ENCODE data around the gene MSI2.

The MSI2 gene

DNA sequence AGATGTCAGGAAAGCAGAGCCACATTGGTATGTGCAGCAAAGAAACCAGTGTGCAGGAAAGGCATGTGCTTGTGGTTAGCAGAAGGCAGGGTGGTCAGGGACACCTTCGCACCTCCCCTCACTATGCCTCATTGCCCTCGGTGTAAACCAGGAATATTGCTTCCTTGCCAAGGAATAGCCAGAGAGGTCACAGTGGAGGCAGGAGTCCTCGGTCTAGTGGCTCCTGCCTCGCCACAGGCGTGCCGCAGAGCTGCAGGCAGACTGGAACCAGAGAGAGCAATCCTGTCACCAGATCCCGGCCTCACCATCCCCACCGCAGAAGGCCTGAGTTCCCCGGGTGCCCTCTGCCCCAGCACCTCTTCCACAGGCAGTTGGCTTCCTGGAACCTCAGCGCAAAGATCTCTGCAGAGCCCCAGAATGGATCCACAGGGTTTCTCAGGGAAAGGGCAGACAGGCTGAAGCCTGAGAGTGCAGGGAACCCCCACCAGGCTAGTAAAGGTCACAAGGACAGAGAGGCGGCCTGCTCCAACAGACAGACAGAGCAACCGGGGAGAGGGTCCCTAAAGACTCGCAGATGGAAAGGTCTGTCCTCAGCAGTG, 467.2 kb downstream of the MSI2 start:
- no peak for TF ChIP-seq EZH2phosphoT487 (IDR thresholded peaks at IDR 0.05; ENCODE audit: borderline replicate concordance)
- TF ChIP-seq, protein P1, sequence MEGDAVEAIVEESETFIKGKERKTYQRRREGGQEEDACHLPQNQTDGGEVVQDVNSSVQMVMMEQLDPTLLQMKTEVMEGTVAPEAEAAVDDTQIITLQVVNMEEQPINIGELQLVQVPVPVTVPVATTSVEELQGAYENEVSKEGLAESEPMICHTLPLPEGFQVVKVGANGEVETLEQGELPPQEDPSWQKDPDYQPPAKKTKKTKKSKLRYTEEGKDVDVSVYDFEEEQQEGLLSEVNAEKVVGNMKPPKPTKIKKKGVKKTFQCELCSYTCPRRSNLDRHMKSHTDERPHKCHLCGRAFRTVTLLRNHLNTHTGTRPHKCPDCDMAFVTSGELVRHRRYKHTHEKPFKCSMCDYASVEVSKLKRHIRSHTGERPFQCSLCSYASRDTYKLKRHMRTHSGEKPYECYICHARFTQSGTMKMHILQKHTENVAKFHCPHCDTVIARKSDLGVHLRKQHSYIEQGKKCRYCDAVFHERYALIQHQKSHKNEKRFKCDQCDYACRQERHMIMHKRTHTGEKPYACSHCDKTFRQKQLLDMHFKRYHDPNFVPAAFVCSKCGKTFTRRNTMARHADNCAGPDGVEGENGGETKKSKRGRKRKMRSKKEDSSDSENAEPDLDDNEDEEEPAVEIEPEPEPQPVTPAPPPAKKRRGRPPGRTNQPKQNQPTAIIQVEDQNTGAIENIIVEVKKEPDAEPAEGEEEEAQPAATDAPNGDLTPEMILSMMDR (conservative IDR thresholded peaks at IDR 0.05; ENCODE audit: low read length), result no peak
- H3K9ac ChIP-seq (ENCODE audit: low read depth, low read length, poor library complexity, severe bottlenecking), result no peak overlapping the region
- no peaks in the 10 kb centered on the region for H4K20me1 ChIP-seq (ENCODE audit: insufficient read depth, low read length, poor library complexity, severe bottlenecking)
- H3F3A ChIP-seq (ENCODE audit: low read depth), result no peaks in the 10 kb centered on the region
- no peaks in the 10 kb centered on the region for H3K27me3 ChIP-seq (ENCODE audit: insufficient read depth, low read length, poor library complexity, severe bottlenecking)
- no peaks in the 10 kb centered on the region for H3K36me3 ChIP-seq (ENCODE audit: insufficient read depth, low read length)
- H3K9me3 ChIP-seq (ENCODE audit: insufficient read depth, low read depth, low read length), result no peaks in the 10 kb centered on the region
- no peaks in the 10 kb centered on the region for H3K79me2 ChIP-seq (ENCODE audit: insufficient read depth, low read length)
- H3K4me1 ChIP-seq (ENCODE audit: insufficient read depth, low read length, poor library complexity, severe bottlenecking), result peaks cover 4% of the 10 kb centered on the region
- H3K4me3 ChIP-seq (ENCODE audit: low read length, poor library complexity, severe bottlenecking), result no peak overlapping the region
- no peaks in the 10 kb centered on the region for H3K9me2 ChIP-seq (replicated peaks; ENCODE audit: low read depth, low read length)
- H2AFZ ChIP-seq (ENCODE audit: low read length), result no peak overlapping the region
- no peak overlapping the region for H3K4me2 ChIP-seq (ENCODE audit: low read depth, low read length, poor library complexity, severe bottlenecking)

GRCh38 chr17:57724026-57724728, 467.9 kb downstream of the MSI2 start:
- no peak for TF ChIP-seq EZH2phosphoT487 (IDR thresholded peaks at IDR 0.05; ENCODE audit: borderline replicate concordance)
- TF ChIP-seq, protein P1 (conservative IDR thresholded peaks at IDR 0.05; ENCODE audit: low read length), result no peak
- Histone ChIP-seq H3K4me2 (ENCODE audit: low read depth, low read length, poor library complexity, severe bottlenecking) (no peak overlapping the region), H3K4me1 (ENCODE audit: insufficient read depth, low read length, poor library complexity, severe bottlenecking) (peaks cover 4% of the 10 kb centered on the region), H3F3A (ENCODE audit: low read depth) (no peaks in the 10 kb centered on the region), H2AFZ (ENCODE audit: low read length) (no peak overlapping the region), H3K9ac (ENCODE audit: low read depth, low read length, poor library complexity, severe bottlenecking) (no peak overlapping the region), H4K20me1 (ENCODE audit: insufficient read depth, low read length, poor library complexity, severe bottlenecking) (no peaks in the 10 kb centered on the region), H3K36me3 (ENCODE audit: insufficient read depth, low read length) (no peaks in the 10 kb centered on the region), H3K27me3 (ENCODE audit: insufficient read depth, low read length, poor library complexity, severe bottlenecking) (no peaks in the 10 kb centered on the region), H3K79me2 (ENCODE audit: insufficient read depth, low read length) (no peaks in the 10 kb centered on the region), H3K4me3 (ENCODE audit: low read length, poor library complexity, severe bottlenecking) (no peak overlapping the region), H3K9me3 (ENCODE audit: insufficient read depth, low read depth, low read length) (no peaks in the 10 kb centered on the region), H3K9me2 (replicated peaks; ENCODE audit: low read depth, low read length) (no peaks in the 10 kb centered on the region)

DNA sequence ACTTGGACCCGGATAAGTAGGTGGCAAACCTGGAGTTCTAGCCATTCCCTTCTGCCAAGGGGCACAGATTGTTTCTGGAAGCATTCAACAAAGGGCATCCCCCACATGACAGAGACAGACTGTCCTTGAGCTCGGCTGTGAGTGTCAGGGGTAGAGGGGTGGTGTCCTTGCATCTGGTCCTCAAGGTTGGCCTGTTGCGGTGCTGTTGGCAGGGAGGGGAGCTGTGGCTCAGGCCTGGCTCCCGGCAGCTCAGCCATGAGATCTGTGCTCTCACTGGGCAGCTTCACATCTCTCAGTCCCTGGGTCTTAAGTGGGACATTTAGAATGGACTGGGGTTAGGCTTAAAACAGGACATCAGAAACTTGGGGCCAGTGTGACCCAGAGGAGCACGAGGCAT, 468.4 kb downstream of the MSI2 start:
- H3K9me2 ChIP-seq (replicated peaks; ENCODE audit: low read depth, low read length), result no peaks in the 10 kb centered on the region
- TF ChIP-seq, protein P1 (conservative IDR thresholded peaks at IDR 0.05; ENCODE audit: low read length), result no peak
- TF ChIP-seq EZH2phosphoT487 (IDR thresholded peaks at IDR 0.05; ENCODE audit: borderline replicate concordance), result no peak
- H3K9ac ChIP-seq (ENCODE audit: low read depth, low read length, poor library complexity, severe bottlenecking), result no peak overlapping the region

More for the DNA sequence above, 468.4 kb downstream of the MSI2 start:
- H3K36me3 ChIP-seq (ENCODE audit: insufficient read depth, low read length), result no peaks in the 10 kb centered on the region
- peaks cover 4% of the 10 kb centered on the region for H3K4me1 ChIP-seq (ENCODE audit: insufficient read depth, low read length, poor library complexity, severe bottlenecking)
- no peaks in the 10 kb centered on the region for H3K27me3 ChIP-seq (ENCODE audit: insufficient read depth, low read length, poor library complexity, severe bottlenecking)
- no peak overlapping the region for H3K4me3 ChIP-seq (ENCODE audit: low read length, poor library complexity, severe bottlenecking)
- H2AFZ ChIP-seq (ENCODE audit: low read length), result no peak overlapping the region
- H3K4me2 ChIP-seq (ENCODE audit: low read depth, low read length, poor library complexity, severe bottlenecking), result no peak overlapping the region
- H3F3A ChIP-seq (ENCODE audit: low read depth), result no peaks in the 10 kb centered on the region
- H3K79me2 ChIP-seq (ENCODE audit: insufficient read depth, low read length), result no peaks in the 10 kb centered on the region
- H3K9me3 ChIP-seq (ENCODE audit: insufficient read depth, low read depth, low read length), result no peaks in the 10 kb centered on the region
- H4K20me1 ChIP-seq (ENCODE audit: insufficient read depth, low read length, poor library complexity, severe bottlenecking), result no peaks in the 10 kb centered on the region
